ENCODE data around the gene CGB5.
"Not testable (repeated sequence)": the region's sequence is repeated elsewhere in the genome, so short reads cannot be mapped to it uniquely, and the experiment has no call there.

CGB5 gene

GRCh38 chr19:49016067-49016839, 27.4 kb upstream of the CGB5 start:
- no peaks in the 10 kb centered on the region for H3F3A ChIP-seq (ENCODE audit: low read depth)
- H4K20me1 ChIP-seq (ENCODE audit: insufficient read depth, low read length, poor library complexity, severe bottlenecking), result no peaks in the 10 kb centered on the region
- peaks cover 34% of the 10 kb centered on the region; the same call in 1 of the 2 replicates for H3K36me3 ChIP-seq (ENCODE audit: insufficient read depth, low read length)

DNA sequence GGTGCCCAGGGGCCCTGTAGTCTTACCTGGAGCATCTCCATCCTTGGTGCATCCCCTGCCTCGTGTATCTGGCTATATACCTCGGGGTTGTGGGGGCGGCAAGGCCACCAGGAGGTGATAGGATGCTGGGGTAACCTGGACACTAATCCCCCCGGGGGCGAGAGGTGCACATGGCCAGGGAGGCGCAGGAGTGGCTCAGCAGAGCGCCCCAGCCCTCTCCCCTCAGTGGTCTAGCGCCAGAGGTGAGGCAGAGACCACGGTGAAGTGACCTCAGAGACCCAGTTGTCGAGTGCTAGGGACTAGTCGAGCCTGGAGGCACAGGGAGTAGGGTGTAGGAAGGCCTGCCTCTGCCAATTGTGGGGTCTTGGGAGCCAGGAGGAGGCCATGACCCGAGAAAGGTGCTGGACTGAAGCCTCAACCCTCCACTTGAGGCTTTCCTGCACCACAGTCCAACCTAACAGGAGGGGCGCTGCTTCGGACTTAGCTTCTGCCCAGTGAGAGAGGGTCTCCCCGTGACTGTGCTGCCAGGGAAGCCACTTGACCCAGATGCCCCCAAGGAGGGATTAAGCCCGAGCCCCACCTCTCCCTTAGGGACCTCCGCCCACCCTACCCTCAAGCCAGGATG, 26.5 kb upstream of the CGB5 start, which contains the start of gene LHB:
LHB (minus strand) TSS at position 51 of the 625 bp plus-strand sequence; CDS start at position 41, 10 bp downstream.
- TF ChIP-seq EZH2phosphoT487 (IDR thresholded peaks at IDR 0.05; ENCODE audit: borderline replicate concordance) (no peak), CTCF (conservative IDR thresholded peaks at IDR 0.05; ENCODE audit: low read length) (no peak)
- H3K9me3 ChIP-seq (ENCODE audit: insufficient read depth, low read depth, low read length), result no peaks in the 10 kb centered on the region
- H3K4me2 ChIP-seq (ENCODE audit: low read depth, low read length, poor library complexity, severe bottlenecking), result no peak within 1 kb of the TSS
- no peak within 1 kb of the TSS for H3K9ac ChIP-seq (ENCODE audit: low read depth, low read length, poor library complexity, severe bottlenecking)
- no peaks in the 10 kb centered on the region for H3K9me2 ChIP-seq (replicated peaks; ENCODE audit: low read depth, low read length)
- H4K20me1 ChIP-seq (ENCODE audit: insufficient read depth, low read length, poor library complexity, severe bottlenecking), result no peaks in the 10 kb centered on the region
- no peaks in the 10 kb centered on the region for H3K27me3 ChIP-seq (ENCODE audit: insufficient read depth, low read length, poor library complexity, severe bottlenecking)
- H3K79me2 ChIP-seq (ENCODE audit: insufficient read depth, low read length), result no peaks in the 10 kb centered on the region
- no peak within 1 kb of the TSS for H3K4me3 ChIP-seq (ENCODE audit: low read length, poor library complexity, severe bottlenecking)
- no peak within 1 kb of the TSS for H2AFZ ChIP-seq (ENCODE audit: low read length)
- H3K36me3 ChIP-seq (ENCODE audit: insufficient read depth, low read length), result peaks cover 25% of the 10 kb centered on the region; the same call in 1 of the 2 replicates
- no peaks in the 10 kb centered on the region for H3F3A ChIP-seq (ENCODE audit: low read depth)
- peaks cover 7% of the 10 kb centered on the region for H3K4me1 ChIP-seq (ENCODE audit: insufficient read depth, low read length, poor library complexity, severe bottlenecking)

More at GRCh38 chr19:49016067-49016839, 27.4 kb upstream of the CGB5 start:
- no peaks in the 10 kb centered on the region for H3K79me2 ChIP-seq (ENCODE audit: insufficient read depth, low read length)
- no peak overlapping the region for H3K4me2 ChIP-seq (ENCODE audit: low read depth, low read length, poor library complexity, severe bottlenecking)
- no peaks in the 10 kb centered on the region for H3K27me3 ChIP-seq (ENCODE audit: insufficient read depth, low read length, poor library complexity, severe bottlenecking)
- H3K4me1 ChIP-seq (ENCODE audit: insufficient read depth, low read length, poor library complexity, severe bottlenecking), result peaks cover 7% of the 10 kb centered on the region
- no peak overlapping the region for H3K9ac ChIP-seq (ENCODE audit: low read depth, low read length, poor library complexity, severe bottlenecking)
- no peaks in the 10 kb centered on the region for H3K9me3 ChIP-seq (ENCODE audit: insufficient read depth, low read depth, low read length)
- no peak overlapping the region for H3K4me3 ChIP-seq (ENCODE audit: low read length, poor library complexity, severe bottlenecking)
- H2AFZ ChIP-seq (ENCODE audit: low read length), result no peak overlapping the region
- TF ChIP-seq CTCF (conservative IDR thresholded peaks at IDR 0.05; ENCODE audit: low read length) (no peak), EZH2phosphoT487 (IDR thresholded peaks at IDR 0.05; ENCODE audit: borderline replicate concordance) (no peak)
- no peaks in the 10 kb centered on the region for H3K9me2 ChIP-seq (replicated peaks; ENCODE audit: low read depth, low read length)

DNA sequence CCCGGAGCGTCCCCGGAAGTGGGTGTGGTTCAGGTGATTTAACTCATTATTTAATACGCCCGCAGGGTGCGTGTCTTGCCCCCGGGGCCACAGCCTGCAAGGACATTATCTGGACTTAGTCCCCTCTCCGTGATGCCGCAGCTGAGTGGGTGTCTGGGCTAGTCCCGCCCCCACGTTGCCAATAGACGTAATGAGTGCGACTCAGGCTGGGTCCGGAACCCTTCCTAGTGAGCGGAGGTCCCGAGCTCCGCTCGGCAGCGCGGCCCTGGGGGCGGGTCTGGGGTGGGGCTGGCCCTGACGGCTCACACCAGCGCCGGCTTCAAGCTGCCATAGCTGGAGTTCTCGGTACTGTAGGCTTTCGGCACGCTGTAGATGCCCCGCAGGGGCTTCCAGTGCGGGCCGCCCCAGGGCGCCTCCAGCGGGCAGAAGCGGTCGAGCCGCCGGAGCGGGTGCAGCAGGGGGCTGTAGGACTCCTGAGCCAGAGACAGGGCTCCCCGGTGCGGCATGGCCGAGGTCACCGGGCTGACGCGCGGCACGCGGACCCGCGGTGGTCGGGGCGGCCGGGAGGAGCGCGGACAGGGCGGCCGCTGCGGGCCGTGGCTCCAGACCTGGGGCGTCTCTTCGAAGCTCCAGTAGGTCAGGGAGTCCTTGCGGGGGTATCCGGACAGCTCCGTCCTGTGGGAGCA, 25.8 kb upstream of the CGB5 start:
- no peaks in the 10 kb centered on the region for H3K9me2 ChIP-seq (replicated peaks; ENCODE audit: low read depth, low read length)
- H4K20me1 ChIP-seq (ENCODE audit: insufficient read depth, low read length, poor library complexity, severe bottlenecking), result no peaks in the 10 kb centered on the region
- H3K9ac ChIP-seq (ENCODE audit: low read depth, low read length, poor library complexity, severe bottlenecking), result no peak overlapping the region
- H3K79me2 ChIP-seq (ENCODE audit: insufficient read depth, low read length), result no peaks in the 10 kb centered on the region
- no peak overlapping the region for H3K4me3 ChIP-seq (ENCODE audit: low read length, poor library complexity, severe bottlenecking)
- H3K36me3 ChIP-seq (ENCODE audit: insufficient read depth, low read length), result peaks cover 20% of the 10 kb centered on the region; the same call in 1 of the 2 replicates
- no peak overlapping the region for H2AFZ ChIP-seq (ENCODE audit: low read length)
- H3F3A ChIP-seq (ENCODE audit: low read depth), result no peaks in the 10 kb centered on the region
- TF ChIP-seq EZH2phosphoT487 (IDR thresholded peaks at IDR 0.05; ENCODE audit: borderline replicate concordance) (no peak), CTCF (conservative IDR thresholded peaks at IDR 0.05; ENCODE audit: low read length) (no peak; the same call in 1 of the 2 replicates)
- H3K9me3 ChIP-seq (ENCODE audit: insufficient read depth, low read depth, low read length), result no peaks in the 10 kb centered on the region
- H3K4me1 ChIP-seq (ENCODE audit: insufficient read depth, low read length, poor library complexity, severe bottlenecking), result peaks cover 7% of the 10 kb centered on the region
- H3K4me2 ChIP-seq (ENCODE audit: low read depth, low read length, poor library complexity, severe bottlenecking), result no peak overlapping the region
- H3K27me3 ChIP-seq (ENCODE audit: insufficient read depth, low read length, poor library complexity, severe bottlenecking), result no peaks in the 10 kb centered on the region

GRCh38 chr19:49018388-49019241, 25.0 kb upstream of the CGB5 start:
- not testable (repeated sequence) for H3F3A ChIP-seq (ENCODE audit: low read depth); H2AFZ ChIP-seq (ENCODE audit: low read length); H3K4me1 ChIP-seq (ENCODE audit: insufficient read depth, low read length, poor library complexity, severe bottlenecking); H3K9ac ChIP-seq (ENCODE audit: low read depth, low read length, poor library complexity, severe bottlenecking); H3K79me2 ChIP-seq (ENCODE audit: insufficient read depth, low read length); H4K20me1 ChIP-seq (ENCODE audit: insufficient read depth, low read length, poor library complexity, severe bottlenecking); H3K9me3 ChIP-seq (ENCODE audit: insufficient read depth, low read depth, low read length); H3K4me3 ChIP-seq (ENCODE audit: low read length, poor library complexity, severe bottlenecking); H3K27me3 ChIP-seq (ENCODE audit: insufficient read depth, low read length, poor library complexity, severe bottlenecking); H3K9me2 ChIP-seq (replicated peaks; ENCODE audit: low read depth, low read length); H3K4me2 ChIP-seq (ENCODE audit: low read depth, low read length, poor library complexity, severe bottlenecking)
- peaks cover 20% of the 10 kb centered on the region; the same call in 1 of the 2 replicates for H3K36me3 ChIP-seq (ENCODE audit: insufficient read depth, low read length)

Measured in Loucy (cell line).